ENCODE measurements around the gene PLAAT1.
A peak's percentile ranks its signal among the peaks of the same experiment; 100 is the strongest.

The PLAAT1 gene

DNA sequence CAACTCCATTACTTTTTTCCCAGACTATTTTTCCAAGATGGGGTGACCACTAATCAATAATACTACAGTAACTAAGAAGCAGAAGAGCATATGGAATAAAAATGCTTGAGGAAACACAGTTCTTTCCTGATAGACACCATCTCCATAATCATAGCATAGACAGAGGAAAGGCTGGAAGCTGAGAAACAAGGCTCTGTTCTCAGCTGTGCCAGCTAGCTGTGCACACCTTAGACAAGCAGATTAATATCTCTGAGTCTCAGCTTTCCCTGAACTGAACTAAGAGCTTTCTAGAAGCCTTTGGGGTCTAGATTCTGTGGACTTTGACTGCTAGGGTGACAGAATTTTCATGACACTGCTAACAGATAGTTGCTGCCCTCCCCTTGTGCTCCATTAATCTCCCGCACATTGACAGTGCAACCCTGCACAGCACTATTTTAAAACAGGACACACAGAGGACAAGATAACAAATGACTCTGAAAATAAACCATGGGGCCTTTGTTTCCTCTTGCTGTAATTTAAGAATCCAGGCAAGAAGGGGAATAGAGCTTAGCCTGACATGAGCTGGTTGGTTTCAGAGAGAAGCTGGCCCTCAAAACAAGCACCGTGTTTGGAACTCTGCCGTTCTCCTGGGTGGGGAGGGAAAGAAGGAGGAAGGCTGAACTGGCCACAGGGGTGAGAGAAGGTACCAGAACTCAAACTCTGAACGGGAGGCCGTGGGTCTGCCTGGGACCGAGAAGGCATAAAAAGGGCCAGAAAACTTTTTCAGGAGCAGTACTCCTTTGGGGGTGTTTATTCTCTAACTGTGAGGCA is 70.1 kb downstream of the PLAAT1 start:
- ATAC-seq (ENCODE audit: insufficient read depth, low read depth) (no peak), DNase-seq (no peak)
- TF ChIP-seq, protein P1, sequence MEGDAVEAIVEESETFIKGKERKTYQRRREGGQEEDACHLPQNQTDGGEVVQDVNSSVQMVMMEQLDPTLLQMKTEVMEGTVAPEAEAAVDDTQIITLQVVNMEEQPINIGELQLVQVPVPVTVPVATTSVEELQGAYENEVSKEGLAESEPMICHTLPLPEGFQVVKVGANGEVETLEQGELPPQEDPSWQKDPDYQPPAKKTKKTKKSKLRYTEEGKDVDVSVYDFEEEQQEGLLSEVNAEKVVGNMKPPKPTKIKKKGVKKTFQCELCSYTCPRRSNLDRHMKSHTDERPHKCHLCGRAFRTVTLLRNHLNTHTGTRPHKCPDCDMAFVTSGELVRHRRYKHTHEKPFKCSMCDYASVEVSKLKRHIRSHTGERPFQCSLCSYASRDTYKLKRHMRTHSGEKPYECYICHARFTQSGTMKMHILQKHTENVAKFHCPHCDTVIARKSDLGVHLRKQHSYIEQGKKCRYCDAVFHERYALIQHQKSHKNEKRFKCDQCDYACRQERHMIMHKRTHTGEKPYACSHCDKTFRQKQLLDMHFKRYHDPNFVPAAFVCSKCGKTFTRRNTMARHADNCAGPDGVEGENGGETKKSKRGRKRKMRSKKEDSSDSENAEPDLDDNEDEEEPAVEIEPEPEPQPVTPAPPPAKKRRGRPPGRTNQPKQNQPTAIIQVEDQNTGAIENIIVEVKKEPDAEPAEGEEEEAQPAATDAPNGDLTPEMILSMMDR (IDR thresholded peaks at IDR 0.05; ENCODE audit: borderline replicate concordance, extremely low read depth, low read length, poor library complexity, severe bottlenecking) = no peak
- no peak for TF ChIP-seq EZH2 (IDR thresholded peaks at IDR 0.05; ENCODE audit: borderline replicate concordance, low read depth, low read length, severe bottlenecking)
- Histone ChIP-seq H3K36me3 (ENCODE audit: insufficient read depth, low read length) (no peaks in the 10 kb centered on the region), H2AFZ (ENCODE audit: low read depth, low read length) (no peak overlapping the region), H3K4me1 (ENCODE audit: insufficient read depth, low read length) (no peaks in the 10 kb centered on the region), H3K4me2 (ENCODE audit: insufficient read depth, low read length) (no peak overlapping the region), H3K27me3 (ENCODE audit: insufficient read depth, low read length, poor library complexity) (peaks cover 11% of the 10 kb centered on the region), H4K20me1 (ENCODE audit: insufficient read depth, low read length) (no peaks in the 10 kb centered on the region), H3K4me3 (ENCODE audit: low read depth in 1 of 2, low read length in 2 of 2) (no peak overlapping the region), H3K9me3 (ENCODE audit: insufficient read depth, low read length, severe bottlenecking) (no peaks in the 10 kb centered on the region), H3K9ac (ENCODE audit: low read depth, low read length) (no peak overlapping the region), H3K27ac (ENCODE audit: low read length) (no peak overlapping the region), H3K79me2 (ENCODE audit: insufficient read depth, low read length) (no peaks in the 10 kb centered on the region)

DNA sequence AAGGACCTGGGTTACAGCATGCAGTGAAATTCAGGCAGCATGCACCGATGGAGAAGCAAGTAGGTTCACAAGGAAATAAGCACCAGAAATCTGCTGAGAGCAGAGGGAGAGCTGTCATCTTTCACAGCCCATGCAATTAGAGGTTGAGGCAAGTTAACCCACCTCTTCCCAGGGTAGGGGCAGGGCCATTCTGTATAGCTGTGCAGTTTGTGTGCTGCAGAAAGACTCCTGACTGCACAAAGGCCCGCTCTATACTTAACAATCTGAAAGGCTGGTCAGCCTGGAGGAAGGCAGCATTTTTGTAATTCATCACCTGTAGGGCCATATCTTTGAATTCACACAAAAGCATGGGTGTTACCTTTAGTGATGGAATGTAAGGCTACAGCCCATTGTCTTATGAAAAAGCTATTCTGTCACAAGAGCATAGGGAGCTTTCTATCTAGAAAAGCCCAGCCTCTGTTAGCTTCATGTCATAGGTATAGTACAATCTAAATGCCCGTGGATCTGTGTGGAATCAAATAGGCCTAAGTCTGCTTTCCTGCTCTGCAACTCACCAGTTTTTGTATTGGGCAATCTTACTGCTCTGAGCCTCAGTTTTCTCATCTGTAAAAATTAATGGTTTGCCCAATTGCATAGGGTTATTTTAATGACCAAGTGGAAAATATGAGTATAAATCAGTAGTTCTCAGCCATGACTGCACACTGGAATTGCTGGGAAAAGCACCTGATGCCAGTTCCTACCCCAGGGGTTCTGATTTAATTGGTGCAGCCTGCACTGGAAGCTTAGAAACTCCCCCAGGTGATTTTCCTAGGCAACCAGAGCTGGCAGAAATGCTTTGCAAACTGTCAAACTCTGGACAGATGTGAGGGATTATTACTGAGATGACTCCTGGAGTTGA is 72.3 kb downstream of the PLAAT1 start:
- no peaks in the 10 kb centered on the region for H3K9me3 ChIP-seq (ENCODE audit: insufficient read depth, low read length, severe bottlenecking)
- H3K9ac ChIP-seq (ENCODE audit: low read depth, low read length) = no peak overlapping the region
- DNase-seq = no peak
- H3K4me1 ChIP-seq (ENCODE audit: insufficient read depth, low read length) = no peaks in the 10 kb centered on the region
- H3K27ac ChIP-seq (ENCODE audit: low read length) = no peak overlapping the region
- H3K4me3 ChIP-seq (ENCODE audit: low read depth in 1 of 2, low read length in 2 of 2) = no peak overlapping the region
- H4K20me1 ChIP-seq (ENCODE audit: insufficient read depth, low read length) = no peaks in the 10 kb centered on the region
- H3K4me2 ChIP-seq (ENCODE audit: insufficient read depth, low read length) = no peak overlapping the region
- no peaks in the 10 kb centered on the region for H3K79me2 ChIP-seq (ENCODE audit: insufficient read depth, low read length)
- no peak for ATAC-seq (ENCODE audit: insufficient read depth, low read depth)
- H3K36me3 ChIP-seq (ENCODE audit: insufficient read depth, low read length) = no peaks in the 10 kb centered on the region
- H2AFZ ChIP-seq (ENCODE audit: low read depth, low read length) = no peak overlapping the region
- TF ChIP-seq, protein P1 (IDR thresholded peaks at IDR 0.05; ENCODE audit: borderline replicate concordance, extremely low read depth, low read length, poor library complexity, severe bottlenecking) = no peak
- no peak for TF ChIP-seq EZH2 (IDR thresholded peaks at IDR 0.05; ENCODE audit: borderline replicate concordance, low read depth, low read length, severe bottlenecking)
- peaks cover 11% of the 10 kb centered on the region for H3K27me3 ChIP-seq (ENCODE audit: insufficient read depth, low read length, poor library complexity)

DNA sequence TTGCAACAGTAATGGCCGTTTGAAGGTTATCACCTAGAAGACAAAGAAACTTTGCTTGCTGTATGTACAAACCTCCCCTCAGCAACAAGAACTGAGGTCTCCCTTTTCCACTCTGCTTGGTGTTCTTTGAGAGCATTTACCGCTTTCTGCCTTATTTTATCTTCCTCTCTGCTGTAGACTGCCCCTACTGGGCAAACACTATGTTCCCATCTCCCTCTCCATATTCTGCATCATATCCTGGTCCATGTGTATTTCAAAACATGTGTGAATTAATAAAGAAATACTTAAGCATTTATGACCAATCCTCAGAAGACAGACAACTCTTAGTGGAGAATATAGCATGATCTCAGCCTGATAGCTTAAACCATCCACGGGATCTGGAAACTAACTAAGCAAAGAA is 73.1 kb downstream of the PLAAT1 start:
- Histone ChIP-seq H3K4me1 (ENCODE audit: insufficient read depth, low read length) (no peaks in the 10 kb centered on the region), H3K27ac (ENCODE audit: low read length) (no peak overlapping the region), H3K4me3 (ENCODE audit: low read depth in 1 of 2, low read length in 2 of 2) (no peak overlapping the region), H3K9ac (ENCODE audit: low read depth, low read length) (no peak overlapping the region), H3K79me2 (ENCODE audit: insufficient read depth, low read length) (no peaks in the 10 kb centered on the region), H3K27me3 (ENCODE audit: insufficient read depth, low read length, poor library complexity) (peaks cover 11% of the 10 kb centered on the region), H4K20me1 (ENCODE audit: insufficient read depth, low read length) (no peaks in the 10 kb centered on the region), H3K36me3 (ENCODE audit: insufficient read depth, low read length) (no peaks in the 10 kb centered on the region), H3K9me3 (ENCODE audit: insufficient read depth, low read length, severe bottlenecking) (no peaks in the 10 kb centered on the region), H2AFZ (ENCODE audit: low read depth, low read length) (no peak overlapping the region), H3K4me2 (ENCODE audit: insufficient read depth, low read length) (no peak overlapping the region)
- DNase-seq = no peak
- no peak for ATAC-seq (ENCODE audit: insufficient read depth, low read depth)
- TF ChIP-seq, protein P1 (IDR thresholded peaks at IDR 0.05; ENCODE audit: borderline replicate concordance, extremely low read depth, low read length, poor library complexity, severe bottlenecking) = peak; percentile 16
- no peak for TF ChIP-seq EZH2 (IDR thresholded peaks at IDR 0.05; ENCODE audit: borderline replicate concordance, low read depth, low read length, severe bottlenecking)

Measured in DND-41 (cell line).